Tibial artery (tissue), 4 donors: ENCODE measurements around the gene ARFGEF2.
A peak's percentile ranks its signal among the peaks of the same experiment; 100 is the strongest.

ENCODE experiments used
- DNase-seq, 2 donors: peaks; one replicate each; pipeline ENCODE4 v3.0.0-alpha.2; 2019
- H3K27ac ChIP-seq, 2 donors: fragments of 200-600 bp; sonication (generic) in 1 of 2; 1 replicate in 1 of 2; 2 replicates in 1 of 2; pipeline ENCODE4 v1.5.1; 2018 to 2019; ENCODE audit warnings: mild to moderate bottlenecking in 1 of 2
- H3K27me3 ChIP-seq, 2 donors: fragments of 200-600 bp; sonication (generic) in 1 of 2; one replicate each; pipeline versions ENCODE4 v1.5.1 to v1.6.0; 2016 to 2019
- H3K36me3 ChIP-seq, 3 donors: fragments of 200-600 bp; sonication (generic) in 2 of 3; one replicate each; pipeline ENCODE4 v1.5.1; 2016 to 2019; ENCODE audit warnings: mild to moderate bottlenecking in 2 of 3
- H3K4me1 ChIP-seq, 4 donors: fragments of 200-600 bp; sonication (generic) in 2 of 4; 1 replicate in 3 of 4; 2 replicates in 1 of 4; pipeline ENCODE4 v1.5.1; 2016 to 2019
- H3K4me3 ChIP-seq, 2 donors: fragments of 200-600 bp; sonication (generic) in 1 of 2; 1 replicate in 1 of 2; 2 replicates in 1 of 2; pipeline ENCODE4 v1.5.1; 2018 to 2019; ENCODE audit warnings: mild to moderate bottlenecking in 2 of 2
- H3K9me3 ChIP-seq, 3 donors: fragments of 200-600 bp; sonication (generic) in 1 of 3; one replicate each; pipeline ENCODE4 v1.5.1; 2016 to 2019
- intact Hi-C: fragments of 100-400 bp; cut with DNase I; formaldehyde crosslinking; loops from one replicate; pipeline ENCODE4 v1.15.0; 2023; ENCODE audit warnings: low total_unique reads
- TF ChIP-seq, protein P1 (sequence below), 2 experiments: fragments of 200-600 bp in 1 of 2; fragments of 450-650 bp in 1 of 2; IDR thresholded peaks; one replicate each; pipeline ENCODE4 v1.5.1; 2017 to 2019; ENCODE audit warnings: antibody characterized with exemption in 2 of 2, mild to moderate bottlenecking in 1 of 2, moderate library complexity in 1 of 2

The ARFGEF2 gene

DNA sequence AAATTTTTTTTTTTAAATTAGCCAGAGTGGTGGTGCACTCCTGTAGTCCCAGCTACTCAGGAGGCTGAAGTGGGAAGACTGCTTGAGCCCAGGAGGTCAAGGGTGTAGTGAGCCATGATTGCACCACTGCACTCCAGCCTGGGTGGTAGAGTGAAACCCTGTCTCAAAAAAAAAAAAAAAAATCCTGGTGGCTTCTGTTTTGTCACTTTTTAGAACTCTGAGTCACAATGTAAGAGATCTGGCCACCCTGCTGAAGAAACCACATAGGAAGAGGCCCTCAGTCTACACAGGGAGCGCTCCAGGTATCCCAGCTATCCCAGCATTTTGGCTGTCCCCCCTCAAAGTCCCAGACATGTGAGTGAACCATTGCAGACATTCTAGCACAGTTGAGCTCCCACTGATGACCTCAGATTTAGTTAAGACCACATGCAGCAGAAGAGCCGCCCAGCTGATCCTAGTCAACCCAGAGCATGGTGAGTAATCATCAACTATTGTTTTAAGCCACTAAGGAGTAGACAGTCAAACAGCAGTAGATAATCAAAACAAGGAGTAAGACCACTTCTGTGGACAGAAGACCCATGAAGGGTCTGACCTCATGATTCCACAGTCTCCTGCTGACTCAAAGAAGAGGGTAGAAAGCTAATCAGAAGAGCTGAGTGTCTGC, 12.7 kb upstream of the ARFGEF2 start:
- Histone ChIP-seq H3K27ac (no peak overlapping the region), H3K27me3 (peaks cover 0 to 4% of the 10 kb centered on the region in 2 donors), H3K4me3 (no peak overlapping the region), H3K9me3 (no peaks in the 10 kb centered on the region), H3K4me1 (peaks cover 0 to 6% (median 5%) of the 10 kb centered on the region in 4 donors), H3K36me3 (no peaks in the 10 kb centered on the region)
- TF ChIP-seq, protein P1, sequence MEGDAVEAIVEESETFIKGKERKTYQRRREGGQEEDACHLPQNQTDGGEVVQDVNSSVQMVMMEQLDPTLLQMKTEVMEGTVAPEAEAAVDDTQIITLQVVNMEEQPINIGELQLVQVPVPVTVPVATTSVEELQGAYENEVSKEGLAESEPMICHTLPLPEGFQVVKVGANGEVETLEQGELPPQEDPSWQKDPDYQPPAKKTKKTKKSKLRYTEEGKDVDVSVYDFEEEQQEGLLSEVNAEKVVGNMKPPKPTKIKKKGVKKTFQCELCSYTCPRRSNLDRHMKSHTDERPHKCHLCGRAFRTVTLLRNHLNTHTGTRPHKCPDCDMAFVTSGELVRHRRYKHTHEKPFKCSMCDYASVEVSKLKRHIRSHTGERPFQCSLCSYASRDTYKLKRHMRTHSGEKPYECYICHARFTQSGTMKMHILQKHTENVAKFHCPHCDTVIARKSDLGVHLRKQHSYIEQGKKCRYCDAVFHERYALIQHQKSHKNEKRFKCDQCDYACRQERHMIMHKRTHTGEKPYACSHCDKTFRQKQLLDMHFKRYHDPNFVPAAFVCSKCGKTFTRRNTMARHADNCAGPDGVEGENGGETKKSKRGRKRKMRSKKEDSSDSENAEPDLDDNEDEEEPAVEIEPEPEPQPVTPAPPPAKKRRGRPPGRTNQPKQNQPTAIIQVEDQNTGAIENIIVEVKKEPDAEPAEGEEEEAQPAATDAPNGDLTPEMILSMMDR (IDR thresholded peaks at IDR 0.05), result no peak
- intact Hi-C loops, result no loop called here
- DNase-seq, result peak in 1 of 2 donors; percentile 24

DNA sequence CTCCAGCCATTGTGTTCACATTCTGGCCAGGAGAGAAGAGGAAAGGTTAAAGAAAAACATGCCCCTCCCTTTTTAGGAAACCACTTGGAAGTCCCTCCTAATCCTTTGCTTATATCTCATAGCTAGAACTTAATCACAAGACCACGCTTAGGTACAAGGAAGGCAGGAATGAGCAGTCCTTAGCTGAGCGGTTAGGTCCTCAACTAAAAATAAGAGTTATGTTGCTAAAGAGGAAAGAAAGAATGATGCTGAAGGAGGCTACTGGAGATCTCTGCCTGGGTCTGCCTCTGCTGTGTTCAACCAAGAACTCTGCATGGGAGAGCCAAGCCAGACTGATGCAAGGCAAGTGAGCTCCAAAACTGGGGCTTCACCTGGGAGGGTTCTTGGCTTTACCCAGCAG, 11.6 kb upstream of the ARFGEF2 start:
- H3K27me3 ChIP-seq, result no peaks in the 10 kb centered on the region
- DNase-seq, result no peak
- intact Hi-C loops, result no loop called here
- H3K27ac ChIP-seq, result no peak overlapping the region
- H3K36me3 ChIP-seq, result no peaks in the 10 kb centered on the region
- no peaks in the 10 kb centered on the region for H3K9me3 ChIP-seq
- TF ChIP-seq, protein P1 (IDR thresholded peaks at IDR 0.05), result no peak
- H3K4me1 ChIP-seq, result peaks cover 0 to under 1% (median under 1%) of the 10 kb centered on the region in 4 donors
- no peak overlapping the region for H3K4me3 ChIP-seq

DNA sequence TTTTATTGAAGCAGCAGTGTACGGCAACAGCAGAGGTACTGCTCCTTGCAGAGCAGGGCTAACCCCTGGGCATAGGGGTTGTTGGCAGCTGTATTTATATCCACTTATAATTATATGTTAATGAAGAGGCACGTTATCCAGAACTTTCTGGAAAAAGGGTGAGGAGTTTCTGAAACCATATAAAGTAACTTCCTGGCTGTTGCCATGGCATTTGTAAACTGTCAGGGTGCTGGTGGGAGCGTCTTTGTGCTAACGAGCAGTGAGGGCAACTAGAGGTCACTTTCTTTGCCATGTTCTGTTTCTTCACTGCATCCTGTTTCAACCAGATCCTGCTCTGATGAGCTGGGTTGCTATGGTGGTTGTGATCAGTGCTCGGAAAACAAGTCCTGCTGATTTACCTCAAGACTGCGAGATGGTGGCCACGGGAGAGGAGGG, 11.1 kb upstream of the ARFGEF2 start:
- DNase-seq, result no peak
- Histone ChIP-seq H3K4me3 (no peak overlapping the region), H3K9me3 (no peaks in the 10 kb centered on the region), H3K27me3 (no peaks in the 10 kb centered on the region), H3K36me3 (no peaks in the 10 kb centered on the region), H3K4me1 (no peaks in the 10 kb centered on the region), H3K27ac (no peak overlapping the region)
- TF ChIP-seq, protein P1 (IDR thresholded peaks at IDR 0.05), result no peak
- intact Hi-C loops, result no loop called here

DNA sequence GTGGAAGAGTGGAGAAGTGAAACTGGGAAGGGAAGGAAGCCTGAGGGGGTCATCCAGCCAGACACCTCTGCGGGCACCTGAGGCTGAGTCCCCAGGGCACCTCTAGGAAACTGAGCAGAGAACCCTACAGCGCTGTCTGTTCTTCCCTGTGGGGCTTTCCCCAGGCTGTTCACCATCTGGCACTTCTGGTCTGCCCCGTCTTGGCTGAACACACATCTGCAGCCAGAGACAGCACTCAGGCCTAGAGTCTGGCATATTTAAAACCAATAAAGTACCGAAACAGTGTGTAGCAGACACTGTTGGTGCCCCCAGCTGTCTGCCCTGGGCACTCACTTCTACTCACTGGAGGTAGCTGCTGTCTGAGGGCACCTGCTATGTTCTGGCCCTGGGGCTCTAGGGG, 9.4 kb upstream of the ARFGEF2 start:
- Histone ChIP-seq H3K36me3 (no peaks in the 10 kb centered on the region), H3K4me3 (no peak overlapping the region), H3K27ac (no peak overlapping the region), H3K4me1 (no peaks in the 10 kb centered on the region), H3K27me3 (no peaks in the 10 kb centered on the region), H3K9me3 (no peaks in the 10 kb centered on the region)
- intact Hi-C loops, result no loop called here
- no peak for DNase-seq
- TF ChIP-seq, protein P1 (IDR thresholded peaks at IDR 0.05), result no peak

DNA sequence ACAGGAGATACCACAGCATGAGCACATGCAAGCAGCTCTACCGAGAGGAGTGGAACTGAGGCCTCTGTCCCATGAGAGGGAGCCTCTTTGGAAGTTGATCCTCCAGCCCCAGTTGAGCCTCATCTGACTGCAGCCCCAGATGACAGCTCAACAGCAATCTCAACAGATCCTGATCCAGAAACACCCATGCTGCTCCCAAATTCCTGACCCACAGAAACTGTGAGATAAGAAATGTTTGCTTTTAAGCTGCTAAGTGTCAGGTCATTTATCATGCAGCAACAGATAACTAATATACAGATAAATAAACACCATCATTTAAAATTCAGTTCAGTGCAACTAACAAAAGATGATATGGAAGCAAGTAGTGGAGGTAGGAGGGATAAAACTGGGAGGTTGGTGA, 4.8 kb upstream of the ARFGEF2 start:
- intact Hi-C loops, result no loop called here
- DNase-seq, result no peak
- Histone ChIP-seq H3K4me3 (no peak overlapping the region), H3K27me3 (no peaks in the 10 kb centered on the region), H3K27ac (no peak overlapping the region), H3K4me1 (peaks cover 0 to 11% (median 6%) of the 10 kb centered on the region in 4 donors), H3K36me3 (no peaks in the 10 kb centered on the region), H3K9me3 (no peaks in the 10 kb centered on the region)
- TF ChIP-seq, protein P1 (IDR thresholded peaks at IDR 0.05), result no peak
